DOHH2 (cell line): ENCODE measurements around the gene HAO2.

ENCODE experiments used
- EZH2phosphoT487 ChIP-seq: fragments of 200-600 bp; sonication (generic); IDR thresholded peaks from 2 replicates; pipeline ENCODE4 v1.6.1; 2017; ENCODE audit warnings: borderline replicate concordance, mild to moderate bottlenecking, antibody characterized with exemption, low read length, moderate library complexity, mixed read lengths
- TF ChIP-seq, protein P1 (sequence below): fragments of 200-600 bp; sonication (generic); IDR thresholded peaks from one replicate; pipeline ENCODE4 v1.5.1; 2014; ENCODE audit warnings: antibody characterized with exemption, mild to moderate bottlenecking, low read depth, low read length; ENCODE audit not compliant: poor library complexity, severe bottlenecking

DNA sequence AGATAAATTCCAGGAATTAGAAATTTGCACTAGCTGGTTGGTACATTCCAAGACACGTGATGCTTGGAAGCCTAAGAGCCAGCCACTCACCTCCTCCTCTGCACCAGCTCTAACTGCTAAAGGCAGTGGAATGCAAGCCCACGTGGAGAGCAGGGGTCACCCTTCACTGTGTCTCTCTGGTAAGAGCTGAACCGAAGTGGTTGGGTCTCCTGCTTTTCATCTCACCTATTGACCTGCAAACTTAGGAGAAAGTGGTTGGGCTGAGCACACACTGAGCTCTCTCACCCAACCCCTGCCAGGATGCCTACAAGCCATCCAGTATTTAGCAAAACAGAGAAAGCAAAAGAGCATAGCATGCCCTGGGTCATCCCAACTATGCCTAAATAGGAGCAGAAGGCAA, 19.3 kb downstream of the HAO2 start:
- TF ChIP-seq, protein P1, sequence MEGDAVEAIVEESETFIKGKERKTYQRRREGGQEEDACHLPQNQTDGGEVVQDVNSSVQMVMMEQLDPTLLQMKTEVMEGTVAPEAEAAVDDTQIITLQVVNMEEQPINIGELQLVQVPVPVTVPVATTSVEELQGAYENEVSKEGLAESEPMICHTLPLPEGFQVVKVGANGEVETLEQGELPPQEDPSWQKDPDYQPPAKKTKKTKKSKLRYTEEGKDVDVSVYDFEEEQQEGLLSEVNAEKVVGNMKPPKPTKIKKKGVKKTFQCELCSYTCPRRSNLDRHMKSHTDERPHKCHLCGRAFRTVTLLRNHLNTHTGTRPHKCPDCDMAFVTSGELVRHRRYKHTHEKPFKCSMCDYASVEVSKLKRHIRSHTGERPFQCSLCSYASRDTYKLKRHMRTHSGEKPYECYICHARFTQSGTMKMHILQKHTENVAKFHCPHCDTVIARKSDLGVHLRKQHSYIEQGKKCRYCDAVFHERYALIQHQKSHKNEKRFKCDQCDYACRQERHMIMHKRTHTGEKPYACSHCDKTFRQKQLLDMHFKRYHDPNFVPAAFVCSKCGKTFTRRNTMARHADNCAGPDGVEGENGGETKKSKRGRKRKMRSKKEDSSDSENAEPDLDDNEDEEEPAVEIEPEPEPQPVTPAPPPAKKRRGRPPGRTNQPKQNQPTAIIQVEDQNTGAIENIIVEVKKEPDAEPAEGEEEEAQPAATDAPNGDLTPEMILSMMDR = no peak
- TF ChIP-seq EZH2phosphoT487 = no peak
